NCI-H146 treated with DMSO at 0.1 percent for 48 hours (cell line): ENCODE data around the gene CDA.

ENCODE experiments used
- DNase-seq: peaks from one replicate; lab custom pipeline; 2025; ENCODE audit not compliant: unreplicated experiment; lab: John Stamatoyannopoulos, UW

CDA gene

DNA sequence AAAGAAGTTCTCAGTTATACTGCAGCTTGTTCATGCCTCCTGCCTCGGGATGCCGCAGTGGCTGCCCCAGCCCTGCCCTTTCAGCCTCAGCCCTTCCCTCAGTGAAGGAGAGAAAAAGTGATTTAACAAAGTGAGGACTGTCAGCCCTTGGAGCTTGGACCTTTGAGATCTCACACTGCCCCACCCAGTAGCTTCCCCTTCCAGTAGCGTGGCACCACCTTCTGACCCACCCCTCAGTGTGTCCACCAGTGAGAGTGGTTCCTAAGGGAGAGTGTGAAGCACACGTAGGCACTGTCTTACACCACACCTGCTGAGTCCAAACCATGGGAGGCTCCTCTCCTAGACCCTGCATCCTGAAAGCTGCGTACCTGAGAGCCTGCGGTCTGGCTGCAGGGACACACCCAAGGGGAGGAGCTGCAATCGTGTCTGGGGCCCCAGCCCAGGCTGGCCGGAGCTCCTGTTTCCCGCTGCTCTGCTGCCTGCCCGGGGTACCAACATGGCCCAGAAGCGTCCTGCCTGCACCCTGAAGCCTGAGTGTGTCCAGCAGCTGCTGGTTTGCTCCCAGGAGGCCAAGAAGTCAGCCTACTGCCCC is at the start of gene CDA:
Gene CDA (plus strand): TSS at position 464 of the 592 bp plus-strand sequence. CDS start 33 bp downstream, at position 497.
- no peak for DNase-seq

DNA sequence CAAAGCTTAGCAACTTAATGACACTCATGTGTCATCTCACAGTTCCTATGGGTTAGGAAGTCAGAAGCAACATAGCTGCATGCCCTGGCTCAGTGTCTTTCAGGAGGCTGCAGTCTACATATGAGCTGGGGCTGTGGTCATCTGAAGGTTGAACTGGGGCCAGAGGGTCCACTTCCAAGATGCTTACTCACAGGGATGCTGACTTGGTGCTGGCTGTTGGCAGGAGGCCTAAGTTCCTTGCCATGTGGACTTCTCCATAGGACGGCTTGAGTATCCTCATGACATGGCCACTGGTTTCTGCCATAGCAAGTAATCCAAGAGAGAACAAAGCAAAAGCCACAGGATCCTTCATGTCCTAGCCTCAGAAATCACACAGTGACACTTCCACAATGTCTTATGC is 48.6 kb upstream of the CDA start:
- DNase-seq = no peak

DNA sequence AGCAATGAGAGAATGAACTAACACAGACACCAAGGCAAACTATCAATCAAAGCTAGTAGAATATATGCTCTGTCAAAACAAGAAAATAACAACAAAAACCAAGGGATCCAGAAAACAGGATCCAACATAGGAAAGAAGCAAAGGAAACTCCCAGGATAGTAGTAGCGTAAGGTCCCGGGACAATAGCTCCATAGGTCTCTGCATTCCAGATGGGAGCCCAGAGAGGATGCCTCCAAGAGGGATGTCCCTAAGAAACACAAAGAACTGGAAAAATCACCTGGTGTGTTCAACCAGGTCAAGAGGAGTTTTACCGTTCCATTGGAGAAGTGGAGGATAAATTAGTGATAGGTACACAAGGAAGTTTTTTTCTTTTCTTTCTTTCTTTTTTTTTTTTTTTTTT is 42.3 kb upstream of the CDA start:
- DNase-seq = no peak

DNA sequence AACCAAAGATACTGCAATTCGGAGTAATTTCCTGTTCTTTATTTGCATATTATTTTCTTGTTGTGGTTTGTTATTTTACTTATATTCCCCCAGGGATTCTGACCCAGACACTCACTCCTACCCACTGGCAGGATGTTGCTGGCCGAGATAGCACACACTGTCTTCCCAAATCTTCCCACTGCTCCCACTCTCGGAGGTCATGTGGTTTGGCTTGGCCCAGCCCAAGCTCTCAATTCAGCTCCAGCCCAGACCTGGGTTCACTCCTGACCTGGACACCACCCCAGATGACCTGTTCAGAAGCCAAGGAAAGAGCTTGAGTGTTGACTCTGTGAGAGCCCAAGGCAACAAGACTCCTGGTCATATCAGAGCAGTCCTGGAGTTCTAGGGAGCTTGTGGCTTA is 37.7 kb upstream of the CDA start:
- DNase-seq = no peak

DNA sequence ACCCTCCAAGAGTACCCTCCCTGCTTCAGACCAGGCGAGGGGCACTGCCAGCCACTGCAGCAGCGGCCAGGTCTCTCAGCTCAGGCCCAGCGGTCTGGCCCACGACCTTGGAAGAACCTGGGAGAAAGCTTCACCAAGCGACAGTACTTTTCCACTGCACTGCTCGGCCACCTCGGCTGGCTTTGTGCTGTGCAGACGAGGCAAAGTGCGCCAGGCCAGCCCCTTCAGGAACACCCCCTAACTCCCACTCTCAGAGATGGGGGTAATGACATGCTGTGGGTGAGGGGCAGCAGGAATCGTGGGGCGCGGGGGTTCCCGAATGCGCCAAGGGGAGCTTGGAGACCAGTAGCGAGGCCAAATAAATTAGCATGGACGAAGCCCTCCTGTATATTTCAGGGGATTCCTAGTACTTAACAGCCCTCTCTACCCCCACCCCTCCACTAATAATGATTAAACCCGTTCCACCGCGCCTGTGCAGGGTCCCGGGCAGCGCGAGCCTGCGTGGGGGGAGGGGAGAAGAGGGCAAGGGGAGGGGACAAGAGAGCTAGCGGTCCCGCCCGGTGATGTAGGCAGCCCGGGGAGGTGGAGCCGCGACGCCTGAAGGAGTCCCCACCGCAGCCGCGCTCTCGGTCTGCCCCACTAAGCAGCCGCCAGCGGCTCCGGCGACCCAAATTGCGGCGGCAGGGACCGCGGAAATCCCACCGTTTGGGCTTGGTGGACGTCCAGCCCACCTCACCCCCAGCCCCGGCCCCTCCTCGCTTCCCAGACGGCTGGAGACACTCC is 36.8 kb upstream of the CDA start, which contains the start of gene FAM43B:
Gene FAM43B (plus strand): TSS at position 629 of the 783 bp plus-strand sequence. CDS start 401 bp downstream, outside the sequence.
- no peak for DNase-seq

DNA sequence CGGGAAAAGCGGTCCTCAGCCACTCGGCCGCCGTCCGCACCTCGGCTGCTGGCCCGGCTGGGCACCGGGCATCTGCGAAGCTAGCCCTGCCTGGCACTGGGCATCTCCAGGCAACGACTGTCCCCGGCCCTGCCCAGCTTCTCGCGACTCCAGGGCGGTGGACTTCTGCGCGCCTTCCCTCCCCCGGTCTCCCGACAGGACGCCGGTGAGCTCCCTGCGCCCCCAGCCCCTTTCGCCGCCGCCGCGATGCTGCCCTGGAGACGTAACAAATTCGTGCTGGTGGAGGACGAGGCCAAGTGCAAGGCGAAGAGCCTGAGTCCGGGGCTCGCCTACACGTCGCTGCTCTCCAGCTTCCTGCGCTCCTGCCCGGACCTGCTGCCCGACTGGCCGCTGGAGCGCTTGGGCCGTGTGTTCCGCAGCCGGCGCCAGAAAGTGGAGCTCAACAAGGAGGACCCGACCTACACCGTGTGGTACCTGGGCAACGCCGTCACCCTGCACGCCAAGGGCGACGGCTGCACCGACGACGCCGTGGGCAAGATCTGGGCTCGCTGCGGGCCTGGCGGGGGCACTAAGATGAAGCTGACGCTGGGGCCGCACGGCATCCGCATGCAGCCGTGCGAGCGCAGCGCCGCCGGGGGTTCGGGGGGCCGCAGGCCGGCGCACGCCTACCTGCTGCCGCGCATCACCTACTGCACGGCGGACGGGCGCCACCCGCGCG is 36.0 kb upstream of the CDA start:
- DNase-seq = no peak

DNA sequence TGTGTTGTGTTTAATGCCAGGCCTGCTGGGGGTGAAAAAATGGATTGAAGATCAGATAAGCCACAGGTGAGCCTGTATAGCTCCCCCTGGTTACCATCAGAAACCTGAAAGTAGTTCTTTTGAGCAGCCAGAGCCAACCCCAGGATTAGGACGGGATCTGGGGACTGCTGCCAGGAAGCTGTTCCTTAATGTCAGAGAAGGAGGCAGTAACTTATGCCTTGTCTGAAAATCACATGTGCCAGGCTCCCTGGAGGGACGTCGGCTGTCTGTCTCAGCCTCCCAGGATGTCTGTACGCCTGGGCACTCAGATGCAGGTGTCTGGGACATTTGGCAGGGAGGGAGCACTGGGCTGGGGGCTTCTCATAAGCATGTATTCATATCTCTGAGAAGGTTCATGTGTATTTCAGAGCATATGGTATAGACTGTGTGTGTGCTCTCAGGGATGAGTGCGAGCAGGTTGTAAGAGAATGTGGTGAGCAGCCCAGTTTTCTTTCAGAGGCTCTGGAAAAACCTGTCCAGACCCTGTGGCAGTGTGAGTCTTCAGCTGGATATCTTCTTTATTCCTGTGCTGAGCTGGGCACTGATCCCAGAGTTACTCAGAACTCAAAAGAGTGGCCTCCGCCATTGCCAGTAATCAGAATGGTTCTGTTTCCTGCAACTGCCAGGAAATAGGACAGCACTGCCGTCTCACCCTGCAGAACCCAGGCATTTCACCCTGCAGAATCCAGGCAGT is 33.7 kb upstream of the CDA start:
- DNase-seq = no peak

DNA sequence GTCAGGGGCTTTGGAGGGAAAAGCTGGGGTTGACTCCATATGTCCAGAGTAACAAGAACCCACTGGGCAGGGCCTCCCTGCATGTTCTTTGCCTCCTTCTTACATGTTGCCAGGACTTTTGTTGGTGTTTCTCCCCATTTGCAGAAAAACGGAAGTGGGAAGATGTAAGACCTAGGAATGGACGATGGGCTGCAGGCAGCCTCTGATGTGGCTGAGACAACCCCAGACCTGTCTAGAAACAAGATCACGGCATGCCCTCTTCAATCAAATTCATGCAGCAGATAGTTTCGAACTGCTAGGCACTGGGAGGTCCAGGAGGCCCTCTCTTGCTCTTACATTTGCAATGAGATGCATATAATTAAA is 33.2 kb upstream of the CDA start:
- DNase-seq = no peak

DNA sequence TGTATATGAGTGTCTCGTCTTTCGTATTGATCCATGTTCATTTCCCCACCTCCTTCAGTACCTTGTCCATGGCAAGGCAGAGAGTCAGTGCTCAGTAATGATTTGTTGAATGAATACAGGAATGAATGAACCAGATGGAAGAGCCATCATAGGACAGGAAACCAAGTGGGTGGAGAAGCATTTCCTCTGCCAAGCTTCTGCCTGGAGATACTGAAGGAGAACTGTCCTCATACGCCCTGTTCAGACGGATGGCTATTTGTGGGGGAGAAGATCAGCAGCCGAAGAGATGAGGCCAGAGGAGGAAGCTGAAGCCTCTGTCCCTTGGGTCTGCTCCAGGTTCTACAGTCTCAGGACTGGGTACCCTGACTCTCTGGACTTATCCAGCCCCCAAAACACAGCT is 30.7 kb upstream of the CDA start:
- no peak for DNase-seq

DNA sequence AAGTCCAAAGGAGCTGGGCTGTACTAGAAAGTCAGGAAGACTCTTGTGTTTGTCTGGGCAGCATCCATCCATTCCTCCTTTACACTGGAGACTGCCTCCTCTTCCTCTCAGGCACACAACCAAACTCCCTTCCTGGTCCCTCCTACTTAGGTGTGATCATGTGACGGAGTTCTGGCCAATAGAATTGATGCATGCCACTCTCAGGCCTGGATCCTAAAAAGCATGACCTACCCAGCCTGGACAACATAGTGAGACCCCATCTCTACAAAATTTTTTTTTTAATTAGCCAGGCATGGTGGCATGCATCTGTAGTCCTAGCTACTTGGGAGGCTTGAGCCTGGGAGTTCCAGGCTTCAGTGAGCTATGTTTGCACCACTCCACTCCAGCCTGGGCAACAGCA is 27.9 kb upstream of the CDA start:
- DNase-seq = no peak

DNA sequence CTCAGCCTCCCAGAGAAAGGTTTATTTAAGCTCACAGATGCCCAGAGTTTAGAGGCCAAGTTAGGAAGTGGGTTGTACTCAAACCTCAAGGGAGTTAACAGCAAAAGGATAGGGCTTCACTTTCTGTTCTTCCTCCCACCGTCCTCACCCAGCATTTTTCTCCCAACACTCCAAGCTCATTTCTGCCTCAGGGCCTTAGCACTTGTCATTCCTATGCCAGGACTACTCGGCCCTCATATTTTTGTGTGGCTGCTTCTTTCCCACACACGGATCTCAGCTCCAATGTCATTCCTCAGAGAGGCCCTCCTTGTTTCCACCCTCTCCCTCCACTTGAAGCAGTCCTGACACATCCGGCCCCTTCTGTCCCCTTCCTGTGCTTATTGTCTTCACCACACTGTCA is 23.7 kb upstream of the CDA start:
- no peak for DNase-seq

DNA sequence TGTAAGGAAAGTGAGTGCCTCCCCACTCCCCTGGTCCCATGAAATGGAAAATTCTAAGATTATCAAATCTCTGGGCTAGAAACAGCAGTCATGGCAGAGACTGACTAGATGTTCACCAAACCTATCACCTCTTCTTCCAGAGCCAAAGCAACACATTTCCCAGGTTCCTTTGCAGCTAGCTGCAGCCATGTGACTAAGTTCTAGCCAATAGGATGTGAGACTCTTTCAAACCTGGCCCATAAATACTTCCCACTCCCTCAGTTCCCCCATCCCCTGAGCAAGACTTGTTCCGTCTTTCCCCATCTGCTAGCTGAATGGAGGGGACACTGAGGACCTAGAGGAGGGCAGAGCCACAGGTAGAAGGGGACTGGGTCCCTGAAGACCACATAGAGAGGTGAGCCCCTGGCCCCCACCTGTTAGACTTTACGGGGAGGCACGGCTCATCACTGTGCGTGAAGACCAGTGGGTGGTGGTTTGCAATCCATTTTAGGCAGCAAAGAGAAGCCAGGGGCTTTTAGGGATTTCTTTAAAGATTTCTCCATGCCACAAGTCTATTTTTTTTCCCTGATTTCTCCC is 19.3 kb upstream of the CDA start:
- no peak for DNase-seq

DNA sequence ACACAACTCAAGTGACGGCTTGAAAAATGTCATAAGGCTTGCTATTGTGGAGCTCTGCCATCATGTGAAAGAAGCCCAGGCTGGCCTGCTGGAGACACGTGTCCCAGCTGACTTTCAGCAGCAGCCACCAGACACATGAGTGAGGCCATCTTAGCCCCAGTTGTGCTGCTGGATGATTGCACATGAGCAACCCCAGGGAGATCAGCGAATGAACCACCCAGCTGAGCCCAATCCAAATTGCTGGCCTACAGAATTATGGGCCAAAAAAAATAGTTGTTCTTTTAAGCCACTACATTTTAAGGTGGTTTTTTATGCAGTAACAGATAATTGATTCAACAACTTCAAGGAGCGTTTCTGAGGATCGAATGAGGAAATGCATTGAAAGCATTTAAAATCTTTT is 17.5 kb upstream of the CDA start:
- no peak for DNase-seq

DNA sequence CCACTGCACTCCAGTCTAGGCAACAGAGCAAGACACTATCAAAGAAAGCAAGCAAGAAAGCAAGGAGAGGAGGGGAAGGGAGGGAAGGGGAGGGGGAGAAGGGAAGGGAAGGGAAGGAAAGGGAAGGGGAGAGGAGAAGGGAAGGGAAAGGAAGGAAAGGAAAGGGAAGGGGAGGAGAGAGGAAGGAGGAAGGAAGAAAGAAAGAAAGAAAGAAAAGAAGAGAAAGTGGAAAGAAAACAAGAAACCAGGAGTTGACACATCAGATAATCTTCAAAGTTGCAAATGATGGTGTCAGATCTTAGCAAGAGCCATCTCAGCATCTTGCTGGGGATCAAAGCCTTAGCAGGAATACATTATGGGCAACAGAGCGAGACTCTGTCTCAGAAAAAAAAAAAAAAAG is 14.9 kb upstream of the CDA start:
- no peak for DNase-seq

DNA sequence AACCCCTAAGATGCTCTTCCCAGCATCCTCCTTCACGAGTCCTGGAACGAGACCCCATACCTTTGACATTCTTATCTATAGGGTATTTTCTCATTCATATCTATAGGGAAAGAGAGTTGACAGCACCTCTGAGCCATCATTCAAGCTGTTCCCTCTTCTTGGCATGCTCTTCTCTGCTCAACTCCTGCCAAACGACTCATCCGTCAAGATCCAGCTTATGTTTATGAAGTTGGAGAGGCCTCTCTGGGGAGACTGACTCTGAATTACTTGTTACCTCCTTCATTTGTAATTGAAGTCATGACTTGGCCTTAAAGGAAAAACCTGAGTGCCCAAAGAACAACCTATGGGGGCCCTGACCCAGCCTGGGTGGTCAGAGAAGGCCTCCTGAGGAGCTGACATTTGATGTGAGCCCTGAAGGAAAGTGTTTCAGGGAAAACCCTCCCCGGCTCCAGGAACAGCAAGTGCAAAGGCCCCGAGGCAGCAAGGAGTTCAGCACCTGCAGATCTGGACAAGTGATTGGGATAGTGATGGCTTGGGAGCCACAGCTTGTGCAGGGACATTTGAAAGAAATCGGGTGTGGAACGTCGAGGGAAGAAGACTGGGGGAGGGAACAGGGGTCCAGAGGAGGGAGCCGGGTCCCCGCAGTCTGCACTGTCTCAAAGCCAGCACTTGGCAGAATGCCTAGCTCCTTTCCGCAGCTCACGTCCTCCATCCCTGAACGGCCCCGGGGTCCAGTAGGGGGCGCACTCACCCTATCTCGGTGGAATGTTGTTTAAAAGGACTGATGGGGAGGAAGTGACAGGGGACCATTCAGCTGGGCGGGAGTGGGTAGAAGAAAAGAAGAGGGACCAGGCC is 14.0 kb upstream of the CDA start:
- peak; percentile 13 for DNase-seq

DNA sequence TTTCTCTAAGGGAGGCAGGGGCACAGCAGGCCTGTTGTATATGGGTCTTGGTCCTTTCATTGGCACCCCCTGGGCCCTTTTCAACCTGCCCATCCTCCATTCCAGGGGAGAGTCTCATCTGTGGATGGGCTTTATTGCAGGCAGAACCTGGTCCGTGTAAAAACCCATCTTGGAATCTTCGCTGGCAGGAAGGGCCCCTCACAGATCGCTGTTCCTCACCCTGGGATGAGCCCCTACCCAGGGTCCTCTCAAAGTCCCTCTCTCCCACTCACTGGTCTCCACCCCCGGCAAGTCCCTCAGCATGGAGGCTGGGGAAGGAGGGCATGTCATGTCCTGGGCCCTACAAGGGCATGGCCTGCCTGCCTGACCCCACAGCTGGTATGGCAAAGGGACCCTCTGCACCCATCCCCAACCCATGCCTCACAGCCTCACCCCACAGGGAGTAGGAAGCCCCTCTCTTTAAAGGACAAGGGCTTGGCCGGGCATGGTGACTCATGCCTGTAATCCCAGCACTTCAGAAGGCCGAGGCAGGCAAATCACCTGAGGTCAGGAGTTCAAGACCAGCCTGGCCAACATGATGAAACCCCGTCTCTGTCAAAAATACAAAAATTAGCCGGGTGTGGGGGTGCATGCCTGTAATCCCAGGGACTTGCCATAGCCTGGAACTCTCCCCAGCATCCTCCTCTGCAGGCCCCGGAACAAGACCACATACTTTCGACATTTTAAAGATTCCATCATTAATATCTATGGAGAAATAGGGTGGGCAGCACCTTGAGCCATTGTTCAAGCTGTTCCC is 13.2 kb upstream of the CDA start:
- no peak for DNase-seq

DNA sequence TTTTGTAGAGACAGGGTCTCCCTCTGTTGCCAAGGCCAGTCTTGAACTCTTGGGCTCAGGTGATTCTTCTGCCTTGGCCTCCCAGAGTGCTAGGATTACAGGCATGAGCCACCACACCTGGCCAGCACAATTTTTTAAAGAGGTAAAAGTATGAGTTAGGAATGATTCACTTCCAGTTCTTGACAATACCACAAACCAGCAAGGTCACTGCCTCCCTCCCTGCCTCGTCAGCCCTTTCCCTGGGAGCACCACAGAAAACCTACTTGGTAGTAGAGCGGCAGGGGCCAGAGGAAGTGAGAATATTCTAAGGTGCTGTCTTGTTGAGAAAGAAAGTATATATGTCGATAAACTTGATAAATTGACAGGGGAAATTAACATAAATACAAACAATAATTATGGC is 10.8 kb upstream of the CDA start:
- DNase-seq = no peak

DNA sequence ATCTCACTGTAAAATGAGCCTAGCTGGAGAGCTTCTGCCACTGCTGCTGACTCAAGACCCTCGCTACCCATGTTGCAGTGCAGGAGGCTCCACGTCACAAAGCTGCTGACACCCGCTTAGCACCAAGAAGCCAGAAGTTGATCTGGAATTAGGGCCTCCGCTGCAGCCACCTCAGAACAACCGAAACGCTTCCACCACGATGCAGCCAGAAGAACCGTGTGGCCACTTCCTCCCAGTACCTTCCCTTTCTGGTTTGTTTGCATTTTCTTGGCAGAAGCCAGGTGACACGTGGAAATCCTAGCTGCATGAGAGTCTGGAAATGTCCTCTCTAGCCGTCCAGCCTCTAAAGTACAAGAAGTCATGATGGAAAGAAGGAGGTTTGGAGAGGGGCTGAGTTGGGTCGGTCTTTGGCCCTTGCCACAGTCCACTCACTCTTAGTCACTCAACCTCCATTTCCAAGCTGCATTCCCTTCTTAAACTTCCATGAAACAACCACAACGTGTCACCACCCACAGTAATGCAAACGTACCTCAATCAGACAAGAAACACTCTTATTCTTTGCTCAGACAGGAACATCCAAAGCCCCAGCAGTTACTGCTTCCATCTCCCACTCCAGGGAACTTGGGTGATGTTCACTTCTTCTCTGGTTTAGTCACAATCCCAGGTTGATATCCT is 10.0 kb upstream of the CDA start:
- no peak for DNase-seq

DNA sequence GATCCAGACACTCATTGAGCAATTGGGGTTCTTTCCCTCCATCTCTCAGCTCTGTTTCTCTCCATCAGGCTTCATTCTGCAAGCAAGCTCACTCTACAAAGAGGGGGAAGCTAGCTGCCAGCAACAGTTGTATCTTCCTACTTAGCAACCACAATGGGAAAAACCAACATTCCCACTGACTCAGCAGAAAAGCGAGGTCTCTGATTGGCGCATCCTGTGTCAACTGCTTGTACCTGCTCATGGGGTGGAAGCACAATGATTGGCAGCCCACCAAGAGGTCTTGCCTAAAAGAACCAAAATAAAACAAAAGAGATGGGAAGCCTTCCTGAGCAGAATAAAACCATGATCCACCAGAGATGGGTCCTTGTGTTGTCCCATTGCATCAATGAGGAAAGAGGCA is 4.0 kb upstream of the CDA start:
- no peak for DNase-seq
